NCI-H510A treated with DMSO at 0.1 percent for 48 hours (cell line): ENCODE data around the gene CYP1B1.
A peak's percentile ranks its signal among the peaks of the same experiment; 100 is the strongest.

Experiments used
- DNase-seq: peaks from one replicate; lab custom pipeline; 2025; lab: John Stamatoyannopoulos, UW

The CYP1B1 gene

GRCh38 chr2:38074764-38075506 lies 1.0 kb downstream of the CYP1B1 start:
- no peak for DNase-seq

- DNase-seq = no peak
Observed at GRCh38 chr2:38074058-38074763, 1.7 kb downstream of the CYP1B1 start.

GRCh38 chr2:38073211-38074057 lies 2.5 kb downstream of the CYP1B1 start:
- DNase-seq = no peak

GRCh38 chr2:38070438-38070837 lies 5.5 kb downstream of the CYP1B1 start:
- DNase-seq = no peak

GRCh38 chr2:38068234-38068633 lies 7.7 kb downstream of the CYP1B1 start:
- DNase-seq = no peak

- DNase-seq = no peak
Observed at GRCh38 chr2:38066421-38067115, 9.4 kb downstream of the CYP1B1 start.

DNA sequence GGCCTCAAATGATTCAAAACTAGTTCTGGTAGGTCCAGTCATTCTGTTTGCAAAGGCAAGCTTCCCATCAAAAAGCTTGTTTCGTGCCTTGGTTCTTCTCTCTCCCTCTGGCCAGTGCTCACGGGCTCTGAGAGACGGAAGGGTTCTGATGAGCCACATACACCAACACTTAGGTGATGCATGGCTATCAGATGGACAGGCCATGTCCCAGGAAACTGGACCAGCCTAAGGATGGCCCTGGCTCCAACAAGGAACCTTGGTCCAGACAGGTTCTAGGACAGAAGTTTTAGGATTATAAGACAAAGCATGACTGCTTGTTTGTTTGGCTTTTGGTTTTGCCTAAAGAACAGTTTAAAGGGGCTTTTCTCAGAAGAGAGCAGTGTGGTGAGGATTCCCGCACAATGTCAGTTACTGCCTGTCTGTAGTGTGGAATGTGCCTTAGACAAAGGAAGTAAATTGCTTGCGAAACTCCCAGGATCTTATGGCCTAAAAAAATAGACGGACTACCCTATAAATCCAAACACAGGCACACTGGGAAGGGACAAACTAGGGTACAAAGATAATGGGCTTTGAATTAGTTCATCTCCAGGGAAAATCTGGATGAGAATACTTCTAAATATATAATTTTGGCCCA lies 10.3 kb downstream of the CYP1B1 start:
- DNase-seq = no peak

DNA sequence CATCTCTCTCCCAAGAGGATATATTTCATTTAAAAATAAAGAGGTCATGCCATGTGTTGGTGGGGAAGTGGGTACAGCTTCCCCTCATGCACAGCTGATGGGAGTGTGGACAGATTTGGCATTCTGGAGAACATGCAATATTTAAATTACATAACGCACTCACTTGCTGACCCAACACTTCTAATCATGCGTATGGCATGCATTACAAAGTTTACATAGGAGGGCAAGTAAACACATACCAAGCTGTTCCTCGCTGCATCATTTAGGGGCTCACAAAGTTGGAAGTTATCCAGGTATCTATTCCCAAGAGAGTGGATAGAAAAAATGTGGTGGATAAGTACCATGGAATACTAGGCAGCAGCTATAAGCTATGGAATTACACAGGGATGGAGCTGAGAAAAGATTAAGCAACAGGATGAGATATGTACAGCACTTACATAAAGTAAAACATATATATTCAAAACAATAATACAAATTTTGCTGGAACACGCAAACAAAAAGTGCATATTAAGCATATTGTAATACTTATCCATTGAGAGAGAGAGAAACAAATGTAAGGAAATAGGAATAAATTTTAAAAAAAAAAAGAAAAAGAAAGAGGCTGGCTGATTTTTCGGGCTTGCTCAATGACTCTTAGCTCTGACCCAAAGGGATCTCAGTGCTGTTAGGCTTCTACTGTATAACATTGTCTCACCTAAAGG lies 11.0 kb downstream of the CYP1B1 start:
- no peak for DNase-seq

DNA sequence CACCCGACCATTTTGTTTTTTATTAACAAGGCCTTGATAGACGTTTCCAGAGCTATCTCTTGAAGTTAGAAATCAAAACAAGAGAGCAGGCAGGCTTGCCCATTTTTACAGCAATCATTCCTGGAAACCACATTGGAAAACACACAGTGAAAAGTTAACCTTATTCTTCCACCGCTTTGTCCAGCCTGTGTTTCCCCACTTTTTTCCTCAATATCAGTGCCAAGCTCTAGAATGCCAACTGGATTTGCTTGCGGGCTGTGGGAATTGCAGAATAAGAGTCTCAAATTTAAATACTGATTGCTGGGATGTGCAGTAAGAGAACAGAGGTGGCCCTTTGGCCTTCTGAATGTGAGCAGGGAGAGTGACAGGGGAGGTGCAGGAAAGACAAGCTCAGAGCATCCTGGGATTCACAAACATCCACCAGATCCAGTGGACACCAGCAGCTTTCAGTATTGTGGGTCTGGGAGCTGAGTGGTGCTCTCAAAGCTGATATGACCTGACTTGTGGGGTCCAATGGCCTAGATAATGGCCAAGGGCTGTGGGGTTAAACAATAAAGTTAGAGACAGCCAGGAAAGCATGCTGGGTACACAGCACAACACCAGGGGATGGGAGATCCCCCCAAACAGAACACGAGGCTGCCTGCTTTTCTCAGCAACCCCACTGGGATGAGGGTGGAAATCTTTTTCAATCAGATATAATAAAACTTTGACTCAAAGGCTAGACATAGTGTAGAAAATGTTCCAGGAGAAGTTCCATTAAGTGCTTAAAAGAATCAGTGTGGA lies 15.5 kb downstream of the CYP1B1 start:
- DNase-seq = no peak

DNA sequence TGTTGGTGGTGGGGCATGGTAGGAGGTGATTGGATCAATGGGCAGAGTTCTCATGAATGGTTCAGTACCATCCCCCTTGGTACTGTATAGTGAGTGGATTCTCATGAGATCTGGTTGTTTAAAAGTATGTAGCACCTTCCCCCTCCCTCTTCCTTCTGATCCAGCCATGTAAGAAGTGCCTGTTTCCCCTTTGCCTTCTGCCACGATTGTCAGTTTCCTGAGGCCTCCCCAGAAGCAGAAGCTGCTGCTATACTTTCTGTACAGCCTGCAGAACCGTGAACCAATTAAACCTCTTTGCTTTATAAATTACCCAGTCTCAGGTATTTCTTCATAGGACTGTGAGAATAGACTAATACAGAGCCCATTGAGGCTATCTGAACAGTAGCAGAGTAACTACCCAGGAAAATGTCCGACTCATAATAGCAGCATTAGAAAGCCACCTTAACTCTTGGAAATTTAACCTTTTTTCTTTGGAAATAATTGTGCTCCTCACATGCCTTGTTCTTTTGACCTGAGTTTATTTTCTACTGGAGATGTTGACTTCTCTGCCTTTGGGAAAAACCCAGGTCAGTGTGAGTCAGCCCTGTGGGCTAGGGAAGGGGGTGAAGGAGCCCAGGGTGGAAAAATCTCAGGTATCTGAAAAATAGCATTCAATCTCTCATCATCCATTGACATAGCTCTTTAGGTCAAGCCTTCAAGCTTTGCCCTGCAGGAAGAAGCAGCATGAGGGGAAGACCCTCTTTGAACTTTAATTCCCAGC lies 18.1 kb downstream of the CYP1B1 start:
- DNase-seq = no peak

GRCh38 chr2:38056216-38056615 lies 19.7 kb downstream of the CYP1B1 start:
- DNase-seq = peak; percentile 9

- no peak for DNase-seq
Observed at GRCh38 chr2:38045811-38046210, 30.1 kb downstream of the CYP1B1 start.

- DNase-seq = no peak
Observed at GRCh38 chr2:38039121-38039910, 36.6 kb downstream of the CYP1B1 start.

DNA sequence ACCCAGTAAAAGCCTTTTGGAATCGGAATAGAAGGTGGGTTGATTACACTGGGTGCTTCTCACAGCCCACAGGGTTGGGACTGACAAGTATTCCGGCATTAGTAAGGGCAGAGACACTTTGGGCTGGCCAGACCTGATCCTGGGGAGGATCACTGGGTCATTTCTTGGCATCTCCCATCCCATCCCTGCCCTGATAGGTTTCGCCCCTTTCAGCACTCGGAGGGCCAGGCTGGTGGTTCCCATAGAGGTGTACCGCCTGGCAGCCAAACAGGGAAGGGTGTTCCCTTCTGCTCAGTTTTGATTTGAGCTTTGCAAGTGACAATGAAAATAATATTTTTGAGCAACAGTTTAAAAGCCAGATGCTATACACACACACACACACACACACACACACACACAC lies 37.3 kb downstream of the CYP1B1 start:
- no peak for DNase-seq

- peak; percentile 59 for DNase-seq
Observed at GRCh38 chr2:38037757-38038621, 38.0 kb downstream of the CYP1B1 start.

DNA sequence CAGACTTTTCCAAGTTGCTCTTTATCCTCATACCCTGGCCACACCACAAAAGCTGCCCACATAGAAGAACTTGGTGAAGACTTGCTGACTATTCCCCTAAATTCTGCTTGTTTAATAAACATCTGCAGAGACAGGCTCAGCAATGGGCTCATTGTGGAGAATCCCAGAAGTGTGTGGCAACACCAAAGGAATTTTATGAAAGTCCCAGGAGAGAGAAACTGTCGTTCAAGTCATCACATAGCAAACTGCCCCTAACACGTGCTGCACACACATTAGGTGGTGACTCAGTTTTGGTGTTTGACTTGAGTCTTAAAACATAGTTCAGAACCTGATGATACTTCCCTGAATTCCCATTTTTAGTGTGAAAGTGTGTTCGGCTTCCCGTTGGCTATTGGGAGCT lies 38.6 kb downstream of the CYP1B1 start:
- no peak for DNase-seq

DNA sequence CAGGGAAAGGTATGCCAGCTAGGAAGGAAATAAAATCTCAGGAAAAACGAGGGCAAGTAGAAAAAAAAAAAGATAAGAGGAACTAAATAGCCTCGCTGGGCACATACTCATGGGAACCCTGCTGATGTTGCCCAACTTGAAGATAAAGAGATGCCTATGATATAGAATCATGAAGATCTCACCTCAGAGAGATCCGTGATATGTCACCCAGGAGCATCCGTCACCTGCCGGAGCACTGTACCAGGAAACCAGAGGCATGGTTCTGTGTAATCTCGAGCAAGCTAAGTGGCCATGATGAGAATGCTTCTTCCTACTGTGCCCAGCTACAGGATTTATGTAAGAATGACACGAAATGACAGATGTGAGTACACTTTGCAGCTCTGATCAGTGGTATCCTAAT lies 40.0 kb downstream of the CYP1B1 start:
- no peak for DNase-seq

- no peak for DNase-seq
Observed at GRCh38 chr2:38033646-38034045, 42.3 kb downstream of the CYP1B1 start.
